DOHH2 (cell line): ENCODE measurements around the gene NNT.

Source experiments
- EZH2phosphoT487 ChIP-seq: fragments of 200-600 bp; sonication (generic); IDR thresholded peaks from 2 replicates; pipeline ENCODE4 v1.6.1; 2017; ENCODE audit warnings: borderline replicate concordance, mild to moderate bottlenecking, antibody characterized with exemption, low read length, moderate library complexity, mixed read lengths
- TF ChIP-seq, protein P1 (sequence below): fragments of 200-600 bp; sonication (generic); IDR thresholded peaks from one replicate; pipeline ENCODE4 v1.5.1; 2014; ENCODE audit warnings: antibody characterized with exemption, mild to moderate bottlenecking, low read depth, low read length; ENCODE audit not compliant: poor library complexity, severe bottlenecking

GRCh38 chr5:43694027-43694426 lies 91.0 kb downstream of the NNT start:
- TF ChIP-seq EZH2phosphoT487, result no peak
- TF ChIP-seq, protein P1, sequence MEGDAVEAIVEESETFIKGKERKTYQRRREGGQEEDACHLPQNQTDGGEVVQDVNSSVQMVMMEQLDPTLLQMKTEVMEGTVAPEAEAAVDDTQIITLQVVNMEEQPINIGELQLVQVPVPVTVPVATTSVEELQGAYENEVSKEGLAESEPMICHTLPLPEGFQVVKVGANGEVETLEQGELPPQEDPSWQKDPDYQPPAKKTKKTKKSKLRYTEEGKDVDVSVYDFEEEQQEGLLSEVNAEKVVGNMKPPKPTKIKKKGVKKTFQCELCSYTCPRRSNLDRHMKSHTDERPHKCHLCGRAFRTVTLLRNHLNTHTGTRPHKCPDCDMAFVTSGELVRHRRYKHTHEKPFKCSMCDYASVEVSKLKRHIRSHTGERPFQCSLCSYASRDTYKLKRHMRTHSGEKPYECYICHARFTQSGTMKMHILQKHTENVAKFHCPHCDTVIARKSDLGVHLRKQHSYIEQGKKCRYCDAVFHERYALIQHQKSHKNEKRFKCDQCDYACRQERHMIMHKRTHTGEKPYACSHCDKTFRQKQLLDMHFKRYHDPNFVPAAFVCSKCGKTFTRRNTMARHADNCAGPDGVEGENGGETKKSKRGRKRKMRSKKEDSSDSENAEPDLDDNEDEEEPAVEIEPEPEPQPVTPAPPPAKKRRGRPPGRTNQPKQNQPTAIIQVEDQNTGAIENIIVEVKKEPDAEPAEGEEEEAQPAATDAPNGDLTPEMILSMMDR, result no peak
